Measurements from ENCODE around the gene PLEKHS1. TPM values are rescaled to one million over a fixed set of nuclear protein-coding genes. Genes with fewer than 3 reads are reported as not detected.

The PLEKHS1 gene
- total and polyA plus RNA-seq, 4 donors, result under 0.01 TPM; not detected in 3

DNA sequence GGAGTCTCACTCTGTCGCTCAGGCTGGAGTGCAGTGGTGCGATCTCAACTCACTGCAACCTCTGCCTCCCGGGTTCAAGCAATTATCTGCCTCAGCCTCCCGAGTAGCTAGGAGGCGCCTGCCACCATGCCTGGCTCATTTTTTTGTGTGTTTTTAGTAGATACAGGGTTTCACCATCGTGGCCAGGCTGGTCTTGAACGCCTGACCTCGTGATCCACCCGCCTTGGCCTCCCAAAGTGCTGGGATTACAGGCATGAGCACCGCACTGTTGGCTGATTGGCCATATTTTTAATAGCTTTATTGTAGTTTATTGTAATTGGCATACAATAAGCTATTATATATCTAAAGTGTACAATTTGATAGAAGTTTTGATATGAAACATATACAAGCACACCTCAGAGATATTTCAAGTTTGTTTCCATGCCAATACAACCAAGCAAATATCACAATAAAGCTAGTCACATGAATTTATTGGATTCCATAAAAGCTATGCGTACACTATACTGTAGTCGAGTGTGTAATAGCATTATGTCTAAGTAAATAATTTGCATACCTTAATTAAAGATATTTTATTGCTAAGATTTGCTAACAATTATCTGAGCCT, 5.6 kb downstream of the PLEKHS1 start:
- TF ChIP-seq FOXA1 (IDR thresholded peaks at IDR 0.05) (no peak), SP1 (IDR thresholded peaks at IDR 0.05) (no peak), GABPA (IDR thresholded peaks at IDR 0.05 in 1 of 2, conservative IDR thresholded peaks at IDR 0.05 in 1 of 2) (no peak), HNF4A (conservative IDR thresholded peaks at IDR 0.05) (no peak), YY1 (IDR thresholded peaks at IDR 0.05) (no peak), EGR1 (IDR thresholded peaks at IDR 0.05; ENCODE audit: low read depth in 2 of 2) (no peak), TAF1 (conservative IDR thresholded peaks at IDR 0.05) (no peak), RAD21 (IDR thresholded peaks at IDR 0.05) (no peak)
- TF ChIP-seq, protein P1, sequence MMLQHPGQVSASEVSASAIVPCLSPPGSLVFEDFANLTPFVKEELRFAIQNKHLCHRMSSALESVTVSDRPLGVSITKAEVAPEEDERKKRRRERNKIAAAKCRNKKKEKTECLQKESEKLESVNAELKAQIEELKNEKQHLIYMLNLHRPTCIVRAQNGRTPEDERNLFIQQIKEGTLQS (IDR thresholded peaks at IDR 0.05), result no peak
- TF ChIP-seq, protein P2, sequence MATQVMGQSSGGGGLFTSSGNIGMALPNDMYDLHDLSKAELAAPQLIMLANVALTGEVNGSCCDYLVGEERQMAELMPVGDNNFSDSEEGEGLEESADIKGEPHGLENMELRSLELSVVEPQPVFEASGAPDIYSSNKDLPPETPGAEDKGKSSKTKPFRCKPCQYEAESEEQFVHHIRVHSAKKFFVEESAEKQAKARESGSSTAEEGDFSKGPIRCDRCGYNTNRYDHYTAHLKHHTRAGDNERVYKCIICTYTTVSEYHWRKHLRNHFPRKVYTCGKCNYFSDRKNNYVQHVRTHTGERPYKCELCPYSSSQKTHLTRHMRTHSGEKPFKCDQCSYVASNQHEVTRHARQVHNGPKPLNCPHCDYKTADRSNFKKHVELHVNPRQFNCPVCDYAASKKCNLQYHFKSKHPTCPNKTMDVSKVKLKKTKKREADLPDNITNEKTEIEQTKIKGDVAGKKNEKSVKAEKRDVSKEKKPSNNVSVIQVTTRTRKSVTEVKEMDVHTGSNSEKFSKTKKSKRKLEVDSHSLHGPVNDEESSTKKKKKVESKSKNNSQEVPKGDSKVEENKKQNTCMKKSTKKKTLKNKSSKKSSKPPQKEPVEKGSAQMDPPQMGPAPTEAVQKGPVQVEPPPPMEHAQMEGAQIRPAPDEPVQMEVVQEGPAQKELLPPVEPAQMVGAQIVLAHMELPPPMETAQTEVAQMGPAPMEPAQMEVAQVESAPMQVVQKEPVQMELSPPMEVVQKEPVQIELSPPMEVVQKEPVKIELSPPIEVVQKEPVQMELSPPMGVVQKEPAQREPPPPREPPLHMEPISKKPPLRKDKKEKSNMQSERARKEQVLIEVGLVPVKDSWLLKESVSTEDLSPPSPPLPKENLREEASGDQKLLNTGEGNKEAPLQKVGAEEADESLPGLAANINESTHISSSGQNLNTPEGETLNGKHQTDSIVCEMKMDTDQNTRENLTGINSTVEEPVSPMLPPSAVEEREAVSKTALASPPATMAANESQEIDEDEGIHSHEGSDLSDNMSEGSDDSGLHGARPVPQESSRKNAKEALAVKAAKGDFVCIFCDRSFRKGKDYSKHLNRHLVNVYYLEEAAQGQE (IDR thresholded peaks at IDR 0.05), result no peak
- no peaks in the 10 kb centered on the region for H3K9me3 ChIP-seq (ENCODE audit: control insufficient read depth in 4 of 4, low read length in 3 of 4)
- H3K4me3 ChIP-seq (ENCODE audit: low read depth in 1 of 3, low read length in 3 of 3), result no peak overlapping the region
- no peaks in the 10 kb centered on the region for H3K36me3 ChIP-seq (ENCODE audit: control insufficient read depth in 4 of 4, insufficient read depth in 3 of 4, low read depth in 1 of 4, low read length in 3 of 4)
- WGBS, result 90% methylated on average over 12 of the region's 12 CpGs
- no peaks in the 10 kb centered on the region for H3K27me3 ChIP-seq (ENCODE audit: control insufficient read depth in 4 of 4, insufficient read depth in 4 of 4, low read length in 3 of 4)
- no peaks in the 10 kb centered on the region for H3K4me1 ChIP-seq (ENCODE audit: control insufficient read depth in 4 of 4, insufficient read depth in 4 of 4, low read length in 3 of 4)
- no peak overlapping the region for H3K27ac ChIP-seq (ENCODE audit: low read depth in 1 of 2, low read length in 2 of 2)
- no peak for DNase-seq (ENCODE audit: low spot score)
- H3K9ac ChIP-seq (ENCODE audit: low read depth in 1 of 2, low read length in 2 of 2), result no peak overlapping the region

DNA sequence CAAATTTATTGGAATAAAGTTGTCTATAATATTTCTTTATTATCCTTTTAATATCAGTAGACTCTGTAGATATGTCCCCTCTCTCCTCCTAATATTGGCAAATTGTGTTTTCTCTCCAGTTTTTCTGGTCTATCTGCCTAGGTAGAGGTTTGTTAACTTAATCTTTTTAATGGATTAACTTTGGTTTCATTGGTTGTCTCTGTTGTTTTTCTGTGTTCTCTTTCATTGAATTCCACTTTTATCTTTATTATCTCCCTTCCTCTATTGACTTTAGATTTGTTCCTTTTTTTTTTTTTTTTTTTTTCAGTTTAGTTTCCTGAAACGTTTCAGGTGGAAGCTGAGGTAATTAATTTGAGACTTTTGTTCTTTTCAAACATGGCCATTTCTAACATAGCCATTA, 10.6 kb downstream of the PLEKHS1 start:
- Histone ChIP-seq H3K4me3 (ENCODE audit: low read depth in 1 of 3, low read length in 3 of 3) (no peak overlapping the region), H3K36me3 (ENCODE audit: control insufficient read depth in 4 of 4, insufficient read depth in 3 of 4, low read depth in 1 of 4, low read length in 3 of 4) (no peaks in the 10 kb centered on the region), H3K27me3 (ENCODE audit: control insufficient read depth in 4 of 4, insufficient read depth in 4 of 4, low read length in 3 of 4) (no peaks in the 10 kb centered on the region), H3K4me1 (ENCODE audit: control insufficient read depth in 4 of 4, insufficient read depth in 4 of 4, low read length in 3 of 4) (peaks cover 2 to 14% (median 8%) of the 10 kb centered on the region in 4 donors), H3K27ac (ENCODE audit: low read depth in 1 of 2, low read length in 2 of 2) (no peak overlapping the region), H3K9ac (ENCODE audit: low read depth in 1 of 2, low read length in 2 of 2) (no peak overlapping the region), H3K9me3 (ENCODE audit: control insufficient read depth in 4 of 4, low read length in 3 of 4) (no peaks in the 10 kb centered on the region)
- DNase-seq (ENCODE audit: low spot score), result no peak
- WGBS, result 23% methylated on average over 1 of the region's 1 CpG
- no peak for TF ChIP-seq SP1 (IDR thresholded peaks at IDR 0.05)
- TF ChIP-seq, protein P2 (IDR thresholded peaks at IDR 0.05), result no peak
- TF ChIP-seq NR2F2 (IDR thresholded peaks at IDR 0.05), result no peak
- TF ChIP-seq RXRA (IDR thresholded peaks at IDR 0.05), result no peak
- TF ChIP-seq HNF4A (conservative IDR thresholded peaks at IDR 0.05), result no peak
- TF ChIP-seq, protein P3, sequence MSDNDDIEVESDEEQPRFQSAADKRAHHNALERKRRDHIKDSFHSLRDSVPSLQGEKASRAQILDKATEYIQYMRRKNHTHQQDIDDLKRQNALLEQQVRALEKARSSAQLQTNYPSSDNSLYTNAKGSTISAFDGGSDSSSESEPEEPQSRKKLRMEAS (IDR thresholded peaks at IDR 0.05), result no peak
- no peak for TF ChIP-seq GABPA (IDR thresholded peaks at IDR 0.05 in 1 of 2, conservative IDR thresholded peaks at IDR 0.05 in 1 of 2)
- TF ChIP-seq, protein P1 (IDR thresholded peaks at IDR 0.05), result no peak
- TF ChIP-seq, protein P4, sequence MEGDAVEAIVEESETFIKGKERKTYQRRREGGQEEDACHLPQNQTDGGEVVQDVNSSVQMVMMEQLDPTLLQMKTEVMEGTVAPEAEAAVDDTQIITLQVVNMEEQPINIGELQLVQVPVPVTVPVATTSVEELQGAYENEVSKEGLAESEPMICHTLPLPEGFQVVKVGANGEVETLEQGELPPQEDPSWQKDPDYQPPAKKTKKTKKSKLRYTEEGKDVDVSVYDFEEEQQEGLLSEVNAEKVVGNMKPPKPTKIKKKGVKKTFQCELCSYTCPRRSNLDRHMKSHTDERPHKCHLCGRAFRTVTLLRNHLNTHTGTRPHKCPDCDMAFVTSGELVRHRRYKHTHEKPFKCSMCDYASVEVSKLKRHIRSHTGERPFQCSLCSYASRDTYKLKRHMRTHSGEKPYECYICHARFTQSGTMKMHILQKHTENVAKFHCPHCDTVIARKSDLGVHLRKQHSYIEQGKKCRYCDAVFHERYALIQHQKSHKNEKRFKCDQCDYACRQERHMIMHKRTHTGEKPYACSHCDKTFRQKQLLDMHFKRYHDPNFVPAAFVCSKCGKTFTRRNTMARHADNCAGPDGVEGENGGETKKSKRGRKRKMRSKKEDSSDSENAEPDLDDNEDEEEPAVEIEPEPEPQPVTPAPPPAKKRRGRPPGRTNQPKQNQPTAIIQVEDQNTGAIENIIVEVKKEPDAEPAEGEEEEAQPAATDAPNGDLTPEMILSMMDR (IDR thresholded peaks at IDR 0.05; ENCODE audit: low read depth, low read length, missing input control), result no peak
- TF ChIP-seq YY1 (IDR thresholded peaks at IDR 0.05), result no peak
- no peak for TF ChIP-seq FOXA1 (IDR thresholded peaks at IDR 0.05)
- TF ChIP-seq, protein P5, sequence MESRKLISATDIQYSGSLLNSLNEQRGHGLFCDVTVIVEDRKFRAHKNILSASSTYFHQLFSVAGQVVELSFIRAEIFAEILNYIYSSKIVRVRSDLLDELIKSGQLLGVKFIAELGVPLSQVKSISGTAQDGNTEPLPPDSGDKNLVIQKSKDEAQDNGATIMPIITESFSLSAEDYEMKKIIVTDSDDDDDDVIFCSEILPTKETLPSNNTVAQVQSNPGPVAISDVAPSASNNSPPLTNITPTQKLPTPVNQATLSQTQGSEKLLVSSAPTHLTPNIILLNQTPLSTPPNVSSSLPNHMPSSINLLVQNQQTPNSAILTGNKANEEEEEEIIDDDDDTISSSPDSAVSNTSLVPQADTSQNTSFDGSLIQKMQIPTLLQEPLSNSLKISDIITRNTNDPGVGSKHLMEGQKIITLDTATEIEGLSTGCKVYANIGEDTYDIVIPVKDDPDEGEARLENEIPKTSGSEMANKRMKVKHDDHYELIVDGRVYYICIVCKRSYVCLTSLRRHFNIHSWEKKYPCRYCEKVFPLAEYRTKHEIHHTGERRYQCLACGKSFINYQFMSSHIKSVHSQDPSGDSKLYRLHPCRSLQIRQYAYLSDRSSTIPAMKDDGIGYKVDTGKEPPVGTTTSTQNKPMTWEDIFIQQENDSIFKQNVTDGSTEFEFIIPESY (IDR thresholded peaks at IDR 0.05), result no peak
- TF ChIP-seq HNF4G (IDR thresholded peaks at IDR 0.05), result no peak
- no peak for TF ChIP-seq FOXA2 (IDR thresholded peaks at IDR 0.05)
- no peak for TF ChIP-seq RAD21 (IDR thresholded peaks at IDR 0.05)

All from liver (tissue), 9 donors.